Measurements from ENCODE around the gene BMP3.
"Not testable (repeated sequence)": the region's sequence is repeated elsewhere in the genome, so short reads cannot be mapped to it uniquely, and the experiment has no call there.

Gene BMP3

GRCh38 chr4:81030061-81030980, at the start of gene BMP3:
Gene BMP3, plus strand, starts transcription at chr4:81030708. Its CDS starts 577 bp downstream, at chr4:81031285.
- peak; percentile 73 for DNase-seq

GRCh38 chr4:80986011-80986410, 44.5 kb upstream of the BMP3 start:
- no peak for DNase-seq

GRCh38 chr4:80989921-80990544, 40.5 kb upstream of the BMP3 start:
- no peak for DNase-seq

GRCh38 chr4:80990851-80991250, 39.7 kb upstream of the BMP3 start:
- DNase-seq, result peak; percentile 18

GRCh38 chr4:80999943-81000342, 30.6 kb upstream of the BMP3 start:
- no peak for DNase-seq

- no peak for DNase-seq
Measured at GRCh38 chr4:81003597-81004111, 26.9 kb upstream of the BMP3 start.

- no peak for DNase-seq
Measured at GRCh38 chr4:81007417-81007816, 23.1 kb upstream of the BMP3 start.

- DNase-seq, result not testable (repeated sequence)
Measured at GRCh38 chr4:81016566-81016965, 13.9 kb upstream of the BMP3 start.

GRCh38 chr4:81019006-81019405, 11.5 kb upstream of the BMP3 start:
- DNase-seq, result no peak

- no peak for DNase-seq
Measured at GRCh38 chr4:81021142-81021944, 9.2 kb upstream of the BMP3 start.

GRCh38 chr4:81021981-81022380, 8.5 kb upstream of the BMP3 start:
- no peak for DNase-seq

GRCh38 chr4:81023484-81023883, 7.0 kb upstream of the BMP3 start:
- DNase-seq, result no peak

- DNase-seq, result no peak
Measured at GRCh38 chr4:81030981-81031791, 678 bp downstream of the BMP3 start.

- DNase-seq, result no peak
Measured at GRCh38 chr4:81031796-81032551, 1.5 kb downstream of the BMP3 start.

GRCh38 chr4:81032771-81033684, 2.5 kb downstream of the BMP3 start:
- DNase-seq, result no peak

- no peak for DNase-seq
Measured at GRCh38 chr4:81038636-81039350, 8.3 kb downstream of the BMP3 start.

GRCh38 chr4:81039351-81039972, 9.0 kb downstream of the BMP3 start:
- no peak for DNase-seq

GRCh38 chr4:81040012-81040659, 9.6 kb downstream of the BMP3 start:
- no peak for DNase-seq
